ENCODE data around the gene NMS.
A peak's percentile ranks its signal among the peaks of the same experiment; 100 is the strongest.

Gene NMS, protein sequence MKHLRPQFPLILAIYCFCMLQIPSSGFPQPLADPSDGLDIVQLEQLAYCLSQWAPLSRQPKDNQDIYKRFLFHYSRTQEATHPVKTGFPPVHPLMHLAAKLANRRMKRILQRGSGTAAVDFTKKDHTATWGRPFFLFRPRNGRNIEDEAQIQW

DNA sequence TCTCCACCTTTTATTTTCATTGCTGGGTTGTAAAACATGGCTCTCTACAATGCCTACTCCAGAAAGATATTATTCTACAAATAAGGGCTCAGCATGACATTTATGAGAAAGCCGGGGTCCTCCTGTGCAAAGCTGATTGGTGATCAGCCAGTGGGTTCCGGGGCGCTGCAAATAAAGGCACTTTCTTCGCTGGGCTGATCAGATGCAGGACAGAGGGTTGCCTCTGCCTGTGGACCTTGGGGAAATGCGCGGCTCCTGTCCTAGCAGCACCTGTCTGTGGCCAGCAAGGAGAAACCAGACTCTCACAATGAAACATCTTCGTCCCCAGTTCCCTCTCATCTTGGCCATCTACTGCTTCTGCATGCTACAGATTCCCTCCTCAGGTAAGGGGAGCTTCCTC lies at the start of gene NMS:
Gene NMS, plus strand, starts transcription at position 301 of the 400 bp plus-strand sequence. Its CDS starts 7 bp downstream, at position 308.
- no peak within 1 kb of the TSS for H3K27ac Mint-ChIP-seq
- H3K27me3 Mint-ChIP-seq (ENCODE audit: low read depth), result peaks cover 11% of the 10 kb centered on the region
- DNase-seq (ENCODE audit: low spot score), result no peak
- no peaks in the 10 kb centered on the region for H3K36me3 Mint-ChIP-seq (ENCODE audit: low read depth)
- H3K4me3 Mint-ChIP-seq, result no peak within 1 kb of the TSS
- H3K4me1 Mint-ChIP-seq (ENCODE audit: low read depth), result no peaks in the 10 kb centered on the region
- H3K9me3 Mint-ChIP-seq, result no peaks in the 10 kb centered on the region

DNA sequence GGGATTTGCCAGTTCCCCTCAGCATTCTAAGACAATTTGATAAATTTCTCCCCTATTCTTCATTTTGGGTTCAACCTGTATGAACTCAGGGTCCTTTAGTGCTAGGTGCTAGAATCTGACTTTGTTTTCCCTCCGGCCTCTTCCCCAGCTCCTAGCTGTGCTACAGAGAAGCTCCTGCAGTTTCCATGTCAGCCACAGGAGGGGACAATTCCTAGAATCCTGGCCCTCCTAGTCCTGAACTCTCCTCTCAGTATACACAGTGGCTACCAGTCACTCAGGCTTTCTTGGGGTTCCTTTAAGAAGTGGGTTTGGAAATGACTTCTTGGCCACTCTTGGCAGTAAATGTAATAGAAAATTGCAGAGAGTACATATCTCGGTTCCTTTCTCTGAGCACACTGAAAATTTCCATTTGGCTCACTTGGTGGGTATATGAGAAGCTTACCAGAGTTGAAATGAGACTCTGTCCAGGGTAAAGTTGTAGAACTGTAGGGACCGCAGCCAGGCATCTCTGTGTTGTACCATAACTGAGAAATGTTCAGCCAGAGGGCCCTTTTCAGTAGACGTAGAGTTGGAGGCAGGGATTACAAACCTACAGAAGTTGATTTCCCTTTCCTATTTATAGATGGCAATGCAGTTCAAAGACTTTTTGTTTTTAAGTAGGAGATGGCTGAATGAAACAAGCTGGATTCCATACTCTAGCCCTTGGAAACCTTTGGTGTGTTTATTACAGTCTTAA lies 47.8 kb upstream of the NMS start:
- H3K9me3 Mint-ChIP-seq, result no peaks in the 10 kb centered on the region
- peaks cover 6% of the 10 kb centered on the region for H3K4me1 Mint-ChIP-seq (ENCODE audit: low read depth)
- no peak for DNase-seq (ENCODE audit: low spot score)
- H3K4me3 Mint-ChIP-seq, result no peak overlapping the region
- peaks cover 24% of the 10 kb centered on the region for H3K27me3 Mint-ChIP-seq (ENCODE audit: low read depth)
- no peak overlapping the region for H3K27ac Mint-ChIP-seq
- no peaks in the 10 kb centered on the region for H3K36me3 Mint-ChIP-seq (ENCODE audit: low read depth)

DNA sequence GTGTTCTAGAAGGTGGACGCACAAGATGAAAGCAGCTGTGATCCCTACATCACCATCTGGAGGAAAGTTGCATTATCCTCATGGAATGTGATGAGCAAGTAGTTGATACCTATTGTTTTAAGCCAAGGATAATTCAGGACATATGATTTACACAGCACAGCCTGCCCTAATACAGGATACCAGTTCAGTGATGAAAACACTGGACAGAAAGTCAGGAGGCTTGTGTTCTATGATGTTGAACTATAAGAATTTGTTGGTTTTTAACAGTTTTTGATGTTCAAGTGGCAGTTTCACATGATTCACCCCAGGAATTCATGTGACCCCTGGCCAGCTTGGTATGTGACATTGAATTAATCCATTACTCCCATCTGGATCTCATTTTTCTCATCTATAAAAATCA lies 46.7 kb upstream of the NMS start:
- no peaks in the 10 kb centered on the region for H3K9me3 Mint-ChIP-seq
- peaks cover 34% of the 10 kb centered on the region for H3K27me3 Mint-ChIP-seq (ENCODE audit: low read depth)
- H3K27ac Mint-ChIP-seq, result no peak overlapping the region
- H3K4me3 Mint-ChIP-seq, result no peak overlapping the region
- H3K36me3 Mint-ChIP-seq (ENCODE audit: low read depth), result no peaks in the 10 kb centered on the region
- DNase-seq (ENCODE audit: low spot score), result no peak
- peaks cover 7% of the 10 kb centered on the region for H3K4me1 Mint-ChIP-seq (ENCODE audit: low read depth)

DNA sequence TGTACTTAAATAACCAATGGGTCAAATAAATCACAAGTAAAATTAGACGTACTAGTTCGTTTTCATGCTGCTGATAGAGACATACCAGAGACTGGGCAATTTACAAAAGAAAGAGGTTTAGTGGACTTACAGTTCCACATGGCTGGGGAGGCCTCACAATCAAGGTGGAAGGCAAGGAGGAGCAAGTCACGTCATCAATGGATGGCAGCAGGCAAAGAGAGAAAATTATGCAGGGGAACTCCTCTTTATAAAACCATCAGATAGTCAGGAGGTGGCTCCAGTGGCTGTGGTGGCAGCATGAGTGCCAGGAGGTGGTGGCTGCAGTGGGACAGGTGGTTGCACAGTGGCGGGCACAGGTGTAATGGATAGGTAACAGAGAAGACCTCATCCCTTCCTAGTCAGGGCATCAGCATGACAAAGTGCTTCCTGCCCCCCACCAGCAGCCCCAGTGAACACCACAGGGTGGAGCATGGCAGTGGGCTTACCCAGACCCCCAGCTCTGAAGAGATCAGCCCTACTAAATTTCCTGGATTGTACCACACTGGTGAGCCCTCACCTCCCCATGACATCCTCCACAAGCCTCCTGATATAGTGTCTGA lies 45.9 kb upstream of the NMS start:
- DNase-seq (ENCODE audit: low spot score), result no peak
- H3K4me3 Mint-ChIP-seq, result no peak overlapping the region
- no peaks in the 10 kb centered on the region for H3K36me3 Mint-ChIP-seq (ENCODE audit: low read depth)
- no peak overlapping the region for H3K27ac Mint-ChIP-seq
- H3K27me3 Mint-ChIP-seq (ENCODE audit: low read depth), result peaks cover 40% of the 10 kb centered on the region
- H3K9me3 Mint-ChIP-seq, result no peaks in the 10 kb centered on the region
- peaks cover 7% of the 10 kb centered on the region for H3K4me1 Mint-ChIP-seq (ENCODE audit: low read depth)

DNA sequence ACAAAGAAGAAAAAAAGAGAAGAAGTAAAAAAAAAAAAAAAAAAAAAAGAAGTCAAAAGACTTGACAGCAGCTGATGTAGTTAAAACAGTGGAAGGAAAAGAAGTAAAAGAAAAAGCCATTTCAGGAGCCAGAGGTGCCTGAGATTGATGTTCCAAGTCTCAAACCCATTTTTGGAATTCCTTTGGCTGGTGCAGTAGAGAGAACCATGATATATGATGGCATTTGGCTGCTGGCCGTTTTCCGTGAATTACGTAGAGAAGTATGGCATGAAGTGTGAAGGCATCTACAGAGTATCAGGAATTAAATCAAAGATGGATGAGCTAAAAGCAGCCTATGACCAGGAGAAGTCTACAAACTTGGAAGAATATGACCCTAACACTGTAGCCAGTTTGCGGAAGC lies 45.2 kb upstream of the NMS start:
- Mint-ChIP-seq H3K36me3 (ENCODE audit: low read depth) (no peaks in the 10 kb centered on the region), H3K4me1 (ENCODE audit: low read depth) (peaks cover 7% of the 10 kb centered on the region), H3K27ac (no peak overlapping the region), H3K27me3 (ENCODE audit: low read depth) (peaks cover 45% of the 10 kb centered on the region), H3K9me3 (no peaks in the 10 kb centered on the region), H3K4me3 (no peak overlapping the region)
- DNase-seq (ENCODE audit: low spot score), result no peak

DNA sequence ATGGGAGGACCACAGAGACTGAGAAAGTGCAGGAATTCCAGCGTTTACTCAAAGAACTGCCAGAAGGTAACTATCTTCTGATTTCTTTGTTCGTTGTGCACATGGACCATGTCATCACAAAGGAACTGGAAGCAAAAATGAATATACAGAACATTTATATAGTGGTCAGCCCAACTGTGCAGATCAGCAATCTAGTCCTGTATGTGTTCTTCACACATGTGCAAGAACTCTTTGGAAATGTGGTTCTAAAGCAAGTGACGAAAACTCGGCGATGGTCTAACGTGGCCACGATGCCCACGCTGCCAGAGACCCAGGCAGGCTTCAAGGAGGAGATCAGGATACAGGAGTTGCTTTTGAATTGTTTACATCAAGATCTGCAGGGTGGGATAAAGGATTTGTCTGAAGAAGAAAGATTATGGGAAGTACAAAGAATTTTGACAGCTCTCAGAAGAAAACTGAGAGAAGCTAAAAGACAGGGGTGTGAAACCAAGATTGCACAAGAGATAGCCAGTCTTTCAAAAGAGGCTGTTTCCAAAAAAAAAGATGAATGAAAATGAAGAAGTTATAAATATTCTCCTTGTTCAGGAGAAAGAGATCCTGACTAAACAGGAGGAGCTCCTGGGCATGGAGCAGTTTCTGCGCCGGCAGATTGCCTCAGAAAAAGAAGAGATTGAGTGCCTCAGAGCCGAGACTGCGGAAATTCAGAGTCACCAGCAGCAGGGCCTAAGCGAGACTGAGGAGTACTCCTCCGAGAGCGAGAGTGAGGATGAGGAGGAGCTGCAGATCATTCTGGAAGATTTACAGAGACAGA lies 44.5 kb upstream of the NMS start:
- Mint-ChIP-seq H3K9me3 (peaks cover 5% of the 10 kb centered on the region), H3K36me3 (ENCODE audit: low read depth) (no peaks in the 10 kb centered on the region), H3K27ac (no peak overlapping the region), H3K27me3 (ENCODE audit: low read depth) (peaks cover 45% of the 10 kb centered on the region), H3K4me3 (no peak overlapping the region), H3K4me1 (ENCODE audit: low read depth) (peaks cover 7% of the 10 kb centered on the region)
- DNase-seq (ENCODE audit: low spot score), result no peak

DNA sequence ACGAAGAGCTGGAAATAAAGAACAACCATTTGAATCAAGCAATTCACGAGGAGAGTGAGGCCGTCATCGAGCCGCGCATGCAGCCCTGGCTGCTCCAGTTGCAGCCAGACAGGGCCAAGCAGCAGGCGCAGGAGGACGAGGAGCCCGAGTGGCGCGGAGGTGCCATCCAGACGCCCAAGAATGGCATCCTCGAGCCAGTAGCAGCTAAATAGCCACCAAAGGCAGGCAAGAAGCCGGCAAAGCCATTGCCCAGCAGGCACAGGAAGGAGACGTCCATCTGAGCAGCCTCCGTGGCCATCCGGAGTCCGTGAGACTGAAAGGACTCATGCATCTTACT lies 43.9 kb upstream of the NMS start:
- Mint-ChIP-seq H3K36me3 (ENCODE audit: low read depth) (no peaks in the 10 kb centered on the region), H3K4me3 (no peak overlapping the region), H3K27ac (no peak overlapping the region), H3K27me3 (ENCODE audit: low read depth) (peaks cover 44% of the 10 kb centered on the region), H3K4me1 (ENCODE audit: low read depth) (peaks cover 7% of the 10 kb centered on the region), H3K9me3 (peaks cover 5% of the 10 kb centered on the region)
- no peak for DNase-seq (ENCODE audit: low spot score)

DNA sequence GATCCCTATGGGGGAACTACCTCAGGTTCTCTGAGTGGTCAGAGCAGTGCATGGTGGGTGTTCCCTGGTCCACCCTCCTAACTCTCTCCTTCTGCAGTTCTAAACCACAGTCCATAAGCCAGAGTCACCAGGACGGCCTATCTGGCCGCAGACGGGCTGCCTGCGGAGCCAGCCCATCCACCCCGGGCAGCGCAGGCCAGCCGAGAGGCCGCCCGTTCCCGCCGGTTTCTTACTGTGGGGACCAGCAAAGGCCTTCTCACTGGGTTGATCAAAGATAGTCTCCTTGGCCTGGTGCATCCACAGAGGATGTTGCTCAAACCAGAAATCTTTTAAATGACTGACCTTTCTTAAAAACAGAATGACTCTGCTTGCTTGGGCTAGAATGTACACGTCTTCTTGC lies 43.2 kb upstream of the NMS start:
- H3K27me3 Mint-ChIP-seq (ENCODE audit: low read depth), result peaks cover 46% of the 10 kb centered on the region
- H3K4me1 Mint-ChIP-seq (ENCODE audit: low read depth), result peaks cover 7% of the 10 kb centered on the region
- no peaks in the 10 kb centered on the region for H3K36me3 Mint-ChIP-seq (ENCODE audit: low read depth)
- H3K9me3 Mint-ChIP-seq, result peaks cover 5% of the 10 kb centered on the region
- no peak overlapping the region for H3K4me3 Mint-ChIP-seq
- H3K27ac Mint-ChIP-seq, result no peak overlapping the region
- no peak for DNase-seq (ENCODE audit: low spot score)

DNA sequence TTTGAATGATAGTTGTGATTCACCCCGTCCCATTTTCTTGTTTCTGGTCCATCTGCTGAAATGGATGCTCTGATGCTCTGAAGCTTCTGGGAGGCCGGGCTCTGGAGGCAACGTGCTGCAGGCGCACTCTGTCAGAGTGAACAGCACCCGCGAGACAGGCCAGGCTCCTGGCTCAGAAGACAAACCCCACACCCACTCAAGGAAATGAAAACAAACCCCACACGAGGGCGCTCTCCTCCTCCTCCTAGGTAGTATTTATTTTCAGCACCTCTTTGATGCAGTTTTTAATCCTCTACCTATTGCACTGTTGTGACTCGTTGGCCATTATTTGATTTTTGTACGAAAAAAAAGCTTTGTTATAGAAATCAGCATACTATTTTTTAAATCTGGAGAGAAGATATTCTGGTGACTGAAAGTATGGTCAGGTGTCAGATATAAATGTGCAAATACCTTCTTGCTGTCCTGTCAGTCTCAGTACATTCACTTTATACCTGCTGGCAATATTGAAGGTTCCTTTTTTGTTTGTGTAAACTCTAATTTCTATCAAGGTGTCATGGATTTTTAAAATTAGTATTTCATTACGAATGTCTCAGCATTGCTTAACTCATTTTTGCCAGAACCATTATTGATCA lies 42.5 kb upstream of the NMS start:
- H3K4me3 Mint-ChIP-seq, result no peak overlapping the region
- H3K4me1 Mint-ChIP-seq (ENCODE audit: low read depth), result peaks cover 7% of the 10 kb centered on the region
- peaks cover 42% of the 10 kb centered on the region for H3K27me3 Mint-ChIP-seq (ENCODE audit: low read depth)
- no peak overlapping the region for H3K27ac Mint-ChIP-seq
- DNase-seq (ENCODE audit: low spot score), result peak; percentile 33
- H3K36me3 Mint-ChIP-seq (ENCODE audit: low read depth), result no peaks in the 10 kb centered on the region
- H3K9me3 Mint-ChIP-seq, result peaks cover 5% of the 10 kb centered on the region

DNA sequence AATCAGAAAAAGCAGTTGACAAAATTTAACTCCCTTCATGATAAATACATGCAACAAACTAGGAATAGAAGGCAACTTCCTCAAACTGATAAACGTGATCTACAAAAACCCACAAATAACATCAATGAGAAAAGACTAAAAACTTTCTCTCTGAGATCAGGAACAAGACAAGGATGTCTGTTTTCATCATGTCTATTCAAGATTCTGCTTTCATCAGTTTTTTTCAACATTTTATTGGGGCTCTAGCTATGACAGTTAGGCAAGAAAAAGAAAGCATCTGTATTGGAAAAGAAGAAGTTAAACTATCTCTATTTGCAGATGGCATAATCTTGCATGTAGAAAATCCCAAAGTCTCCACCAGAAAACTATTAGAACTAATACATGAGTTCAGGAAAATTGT lies 40.6 kb upstream of the NMS start:
- no peak overlapping the region for H3K4me3 Mint-ChIP-seq
- peaks cover 5% of the 10 kb centered on the region for H3K9me3 Mint-ChIP-seq
- no peak overlapping the region for H3K27ac Mint-ChIP-seq
- peaks cover 37% of the 10 kb centered on the region for H3K27me3 Mint-ChIP-seq (ENCODE audit: low read depth)
- no peaks in the 10 kb centered on the region for H3K36me3 Mint-ChIP-seq (ENCODE audit: low read depth)
- peaks cover 7% of the 10 kb centered on the region for H3K4me1 Mint-ChIP-seq (ENCODE audit: low read depth)
- no peak for DNase-seq (ENCODE audit: low spot score)

DNA sequence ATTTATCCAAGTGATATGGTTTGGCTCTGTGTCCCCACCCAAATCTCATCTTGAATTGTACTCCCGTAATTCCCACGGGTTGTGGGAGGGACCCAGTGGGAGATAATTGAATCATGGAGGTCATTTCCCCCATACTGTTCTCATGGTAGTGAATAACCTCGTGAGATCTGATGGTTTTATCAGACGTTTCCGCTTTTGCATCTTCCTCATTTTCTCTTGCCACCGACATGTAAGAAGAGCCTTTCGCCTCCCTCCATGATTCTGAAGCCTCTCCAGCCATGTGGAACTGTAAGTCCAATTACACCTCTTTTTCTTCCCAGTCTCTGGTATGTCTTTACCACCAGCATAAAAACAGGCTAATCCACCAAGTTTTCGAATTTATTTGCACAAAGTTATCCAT lies 32.5 kb upstream of the NMS start:
- no peaks in the 10 kb centered on the region for H3K4me1 Mint-ChIP-seq (ENCODE audit: low read depth)
- DNase-seq (ENCODE audit: low spot score), result no peak
- H3K36me3 Mint-ChIP-seq (ENCODE audit: low read depth), result no peaks in the 10 kb centered on the region
- no peaks in the 10 kb centered on the region for H3K9me3 Mint-ChIP-seq
- no peak overlapping the region for H3K27ac Mint-ChIP-seq
- no peak overlapping the region for H3K4me3 Mint-ChIP-seq
- H3K27me3 Mint-ChIP-seq (ENCODE audit: low read depth), result peaks cover 18% of the 10 kb centered on the region

DNA sequence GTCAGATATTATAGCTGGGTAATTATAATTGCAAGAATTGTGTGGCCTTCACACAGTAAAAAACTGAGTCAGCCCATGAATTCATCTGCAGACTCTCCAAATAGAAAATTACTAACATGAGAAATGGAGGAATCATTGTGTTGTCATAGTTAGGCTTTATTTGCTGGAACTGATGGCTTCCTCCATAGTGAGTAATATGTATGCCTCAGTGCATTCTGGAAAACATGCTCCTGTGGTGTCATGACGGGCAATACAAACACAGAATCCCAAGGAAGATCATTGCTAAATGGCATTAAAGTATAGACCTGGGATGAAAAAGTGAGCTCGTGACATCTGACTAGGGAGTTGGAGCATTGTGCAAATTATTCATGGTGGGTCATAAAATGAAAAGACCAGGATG lies 23.6 kb upstream of the NMS start:
- Mint-ChIP-seq H3K36me3 (ENCODE audit: low read depth) (no peaks in the 10 kb centered on the region), H3K27ac (no peak overlapping the region), H3K9me3 (no peaks in the 10 kb centered on the region), H3K4me1 (ENCODE audit: low read depth) (no peaks in the 10 kb centered on the region), H3K27me3 (ENCODE audit: low read depth) (no peaks in the 10 kb centered on the region), H3K4me3 (no peak overlapping the region)
- DNase-seq (ENCODE audit: low spot score), result no peak

DNA sequence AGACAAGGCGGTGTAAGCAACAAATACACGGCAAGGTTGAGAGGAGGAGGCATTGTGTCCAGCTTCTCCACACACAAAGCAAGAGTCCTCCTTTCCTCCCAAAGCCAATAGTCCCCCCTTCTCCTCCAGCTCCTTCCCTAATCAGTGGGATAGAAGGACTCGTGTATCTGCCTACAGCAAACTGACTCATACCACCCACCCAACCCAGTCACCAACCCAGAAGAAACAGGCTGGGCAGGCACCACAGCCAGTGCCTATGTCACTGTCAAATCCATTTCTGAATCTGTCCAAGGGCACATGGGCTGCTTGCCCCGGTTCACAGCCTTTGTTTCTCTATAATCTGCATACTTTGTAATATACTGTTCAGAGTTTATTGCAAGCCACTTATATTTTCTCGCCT lies 19.2 kb upstream of the NMS start:
- H3K27me3 Mint-ChIP-seq (ENCODE audit: low read depth), result peaks cover 5% of the 10 kb centered on the region
- no peaks in the 10 kb centered on the region for H3K36me3 Mint-ChIP-seq (ENCODE audit: low read depth)
- H3K4me3 Mint-ChIP-seq, result no peak overlapping the region
- no peak overlapping the region for H3K27ac Mint-ChIP-seq
- no peaks in the 10 kb centered on the region for H3K4me1 Mint-ChIP-seq (ENCODE audit: low read depth)
- DNase-seq (ENCODE audit: low spot score), result no peak
- no peaks in the 10 kb centered on the region for H3K9me3 Mint-ChIP-seq

DNA sequence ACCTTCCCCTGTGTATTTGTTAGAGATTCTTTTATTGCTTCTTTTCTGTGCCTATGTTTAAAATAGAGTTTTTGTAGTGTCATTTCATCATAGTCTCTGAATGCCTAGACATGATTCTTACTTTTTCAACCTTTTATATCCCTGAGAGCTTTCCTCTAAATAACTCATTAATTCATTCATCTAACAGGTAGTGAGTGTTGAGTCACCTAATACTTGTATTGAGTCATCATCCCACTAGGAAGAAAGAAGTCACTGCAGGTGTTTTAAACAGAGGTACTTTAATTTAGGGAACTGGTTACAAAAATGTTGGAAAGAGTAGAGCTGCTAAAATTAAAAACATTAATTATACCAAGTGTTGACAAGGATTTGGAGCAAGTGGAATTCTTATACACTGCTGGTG lies 18.5 kb upstream of the NMS start:
- Mint-ChIP-seq H3K9me3 (peaks cover 3% of the 10 kb centered on the region), H3K4me3 (no peak overlapping the region), H3K27ac (no peak overlapping the region), H3K4me1 (ENCODE audit: low read depth) (no peaks in the 10 kb centered on the region), H3K27me3 (ENCODE audit: low read depth) (peaks cover 5% of the 10 kb centered on the region), H3K36me3 (ENCODE audit: low read depth) (no peaks in the 10 kb centered on the region)
- DNase-seq (ENCODE audit: low spot score), result no peak
